HG03565 (cell line): Measurements from ENCODE around the gene POU3F3.

Experiments
- ATAC-seq: cut with Tn5 transposase; IDR thresholded peaks from one replicate; pipeline ENCODE4 v1.9.1; 2021; ENCODE audit warnings: mild to moderate bottlenecking, moderate library complexity; ENCODE audit not compliant: unreplicated experiment

The POU3F3 gene

DNA sequence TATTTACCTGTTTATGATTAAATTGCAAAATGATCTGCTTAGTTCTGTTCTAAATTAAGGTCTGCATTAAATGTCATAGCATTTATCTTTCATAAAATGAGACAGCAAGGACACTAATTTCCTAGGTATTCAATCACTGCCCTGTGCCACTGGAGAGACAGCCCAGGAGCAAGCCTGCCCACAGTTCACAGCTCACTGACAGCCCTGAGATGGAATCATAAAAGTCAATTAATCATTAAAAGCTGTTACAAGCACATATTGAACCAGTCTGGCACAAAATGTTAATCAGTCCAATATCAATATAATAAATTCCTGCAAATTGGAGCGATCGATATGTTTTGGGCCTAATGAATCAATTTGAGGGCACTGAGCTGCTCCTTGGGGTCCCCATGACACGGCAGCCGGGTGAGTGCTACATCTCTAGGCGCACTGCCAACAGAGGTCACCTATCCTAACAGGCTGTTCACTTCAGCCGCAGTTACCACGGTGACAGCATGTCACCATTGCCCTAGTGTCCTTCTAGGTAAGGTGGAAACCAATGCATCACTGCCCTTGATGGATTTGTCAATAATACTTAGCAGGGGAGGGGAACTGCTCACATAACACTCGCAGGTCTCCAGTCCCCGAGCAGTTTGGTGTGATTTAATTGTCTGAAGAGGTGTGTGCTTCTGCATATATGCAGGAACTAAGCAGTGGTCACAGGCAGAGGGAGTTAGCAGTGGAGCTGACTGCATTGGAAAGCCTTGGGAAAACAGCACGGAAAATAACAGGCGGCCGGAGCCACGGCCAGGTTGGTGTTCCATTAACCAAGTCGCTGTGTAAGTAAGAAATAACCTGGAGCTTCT, 47.3 kb downstream of the POU3F3 start:
- ATAC-seq: no peak

DNA sequence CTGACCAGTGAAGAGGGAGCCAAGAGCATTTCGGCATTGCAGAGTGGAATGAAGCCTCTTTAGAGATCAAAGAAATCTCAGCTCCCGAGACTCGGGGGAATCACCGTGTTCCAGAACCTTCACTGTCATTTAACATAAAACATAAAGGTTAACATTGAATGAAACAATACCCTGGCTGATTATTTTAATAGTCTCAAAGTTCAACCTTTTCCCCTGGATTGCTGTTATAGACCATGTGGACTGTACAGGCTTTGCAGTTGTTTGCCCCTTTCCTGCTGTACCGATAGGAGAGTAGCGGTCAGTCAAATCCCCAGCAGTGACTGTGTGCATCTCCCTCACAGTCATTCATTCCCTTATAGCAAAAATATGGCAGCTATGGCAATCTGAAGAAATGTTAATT, 48.4 kb downstream of the POU3F3 start:
- ATAC-seq: no peak
